Muscle layer of duodenum (tissue), 2 donors: ENCODE data around the gene HYAL3.

ENCODE experiments used
- H3K27ac ChIP-seq: one replicate; pipeline ENCODE4 v1.7.0; 2013; ENCODE audit warnings: mild to moderate bottlenecking, low read length
- H3K27me3 ChIP-seq: one replicate; pipeline ENCODE4 v1.7.0; 2013; ENCODE audit warnings: low read depth, mild to moderate bottlenecking, control low read depth, low read length
- H3K36me3 ChIP-seq, 2 donors: one replicate each; pipeline ENCODE4 v1.7.0; 2013; ENCODE audit warnings: low read length in 2 of 2, control low read depth in 1 of 2, mild to moderate bottlenecking in 1 of 2; ENCODE audit not compliant: insufficient read depth in 2 of 2, control insufficient read depth in 1 of 2
- H3K4me1 ChIP-seq, 2 donors: one replicate each; pipeline ENCODE4 v1.7.0; 2013; ENCODE audit warnings: low read length in 2 of 2, mild to moderate bottlenecking in 2 of 2, control low read depth in 1 of 2, moderate library complexity in 1 of 2; ENCODE audit not compliant: insufficient read depth in 2 of 2, control insufficient read depth in 1 of 2
- H3K4me3 ChIP-seq, 2 donors: one replicate each; pipeline ENCODE4 v1.7.0; 2013; ENCODE audit warnings: low read length in 2 of 2, low read depth in 1 of 2, mild to moderate bottlenecking in 1 of 2
- H3K9me3 ChIP-seq, 2 donors: one replicate each; pipeline ENCODE4 v1.7.0; 2013; ENCODE audit warnings: low read length in 2 of 2, control low read depth in 1 of 2, mild to moderate bottlenecking in 1 of 2; ENCODE audit not compliant: control insufficient read depth in 1 of 2
- donor health status: healthy.

Gene HYAL3

GRCh38 chr3:50270422-50271224 lies 28.6 kb downstream of the HYAL3 start:
- Histone ChIP-seq H3K4me3 (peak overlapping the region; percentile 59), H3K27me3 (peaks cover 4% of the 10 kb centered on the region), H3K4me1 (peaks cover 23 to 55% of the 10 kb centered on the region in 2 donors), H3K9me3 (no peaks in the 10 kb centered on the region), H3K36me3 (peaks cover 0 to 2% of the 10 kb centered on the region in 2 donors), H3K27ac (peak overlapping the region; percentile 93)

GRCh38 chr3:50269977-50270413 lies 29.2 kb downstream of the HYAL3 start:
- peak overlapping the region; percentile 93 for H3K27ac ChIP-seq
- H3K4me3 ChIP-seq = peak overlapping the region; percentile 59
- H3K9me3 ChIP-seq = no peaks in the 10 kb centered on the region
- peaks cover 29 to 56% of the 10 kb centered on the region in 2 donors for H3K4me1 ChIP-seq
- peaks cover 1% of the 10 kb centered on the region for H3K27me3 ChIP-seq
- no peaks in the 10 kb centered on the region for H3K36me3 ChIP-seq

- peak overlapping the region; percentile 59 for H3K4me3 ChIP-seq
- H3K4me1 ChIP-seq = peaks cover 32 to 54% of the 10 kb centered on the region in 2 donors
- no peaks in the 10 kb centered on the region for H3K36me3 ChIP-seq
- peak overlapping the region; percentile 93 for H3K27ac ChIP-seq
- H3K9me3 ChIP-seq = no peaks in the 10 kb centered on the region
- no peaks in the 10 kb centered on the region for H3K27me3 ChIP-seq
These were observed 29.7 kb downstream of the HYAL3 start for GRCh38 chr3:50269460-50269859.

GRCh38 chr3:50268703-50269451 lies 30.3 kb downstream of the HYAL3 start, which contains the start of gene SEMA3B:
Gene SEMA3B, plus strand, starts transcription at chr3:50269147. Its CDS starts 94 bp downstream, at chr3:50269241.
- peaks cover 35 to 53% of the 10 kb centered on the region in 2 donors for H3K4me1 ChIP-seq
- no peaks in the 10 kb centered on the region for H3K27me3 ChIP-seq
- H3K27ac ChIP-seq = peak within 1 kb of the TSS; percentile 93
- H3K36me3 ChIP-seq = no peaks in the 10 kb centered on the region
- no peaks in the 10 kb centered on the region for H3K9me3 ChIP-seq
- H3K4me3 ChIP-seq = peak within 1 kb of the TSS; percentile 59 to 61

- H3K27me3 ChIP-seq = no peaks in the 10 kb centered on the region
- H3K36me3 ChIP-seq = no peaks in the 10 kb centered on the region
- H3K9me3 ChIP-seq = no peaks in the 10 kb centered on the region
- peak overlapping the region; percentile 93 for H3K27ac ChIP-seq
- H3K4me1 ChIP-seq = peaks cover 35 to 47% of the 10 kb centered on the region in 2 donors
- peak overlapping the region; percentile 59 to 61 for H3K4me3 ChIP-seq
These were observed 30.9 kb downstream of the HYAL3 start for GRCh38 chr3:50268276-50268675.

- Histone ChIP-seq H3K36me3 (no peaks in the 10 kb centered on the region), H3K4me1 (peaks cover 35 to 43% of the 10 kb centered on the region in 2 donors), H3K9me3 (no peaks in the 10 kb centered on the region), H3K27ac (peak overlapping the region; percentile 93), H3K4me3 (peak overlapping the region; percentile 59 to 61), H3K27me3 (no peaks in the 10 kb centered on the region)
These were observed 31.8 kb downstream of the HYAL3 start for GRCh38 chr3:50267280-50267913.

GRCh38 chr3:50266836-50267235 lies 32.4 kb downstream of the HYAL3 start:
- peaks cover 35 to 43% of the 10 kb centered on the region in 2 donors for H3K4me1 ChIP-seq
- H3K27ac ChIP-seq = peak overlapping the region; percentile 87
- no peaks in the 10 kb centered on the region for H3K36me3 ChIP-seq
- H3K4me3 ChIP-seq = peak overlapping the region; percentile 59 to 61
- no peaks in the 10 kb centered on the region for H3K9me3 ChIP-seq
- no peaks in the 10 kb centered on the region for H3K27me3 ChIP-seq

GRCh38 chr3:50266017-50266416 lies 33.2 kb downstream of the HYAL3 start:
- Histone ChIP-seq H3K9me3 (no peaks in the 10 kb centered on the region), H3K4me1 (peaks cover 31 to 51% of the 10 kb centered on the region in 2 donors), H3K36me3 (no peaks in the 10 kb centered on the region), H3K27ac (peak overlapping the region; percentile 87), H3K27me3 (no peaks in the 10 kb centered on the region), H3K4me3 (peak overlapping the region; percentile 59 to 61)

GRCh38 chr3:50265571-50265970 lies 33.6 kb downstream of the HYAL3 start:
- Histone ChIP-seq H3K4me3 (peak overlapping the region in 1 of 2 donors; percentile 27), H3K4me1 (peaks cover 33 to 56% of the 10 kb centered on the region in 2 donors), H3K9me3 (no peaks in the 10 kb centered on the region), H3K36me3 (no peaks in the 10 kb centered on the region), H3K27ac (peak overlapping the region; percentile 87), H3K27me3 (no peaks in the 10 kb centered on the region)

GRCh38 chr3:50264964-50265485 lies 34.2 kb downstream of the HYAL3 start:
- Histone ChIP-seq H3K9me3 (no peaks in the 10 kb centered on the region), H3K36me3 (no peaks in the 10 kb centered on the region), H3K27ac (peak overlapping the region; percentile 87), H3K4me3 (peak overlapping the region in 1 of 2 donors; percentile 27), H3K4me1 (peaks cover 33 to 58% of the 10 kb centered on the region in 2 donors), H3K27me3 (no peaks in the 10 kb centered on the region)
